Endometrial microvascular endothelial cells (primary cell): ENCODE results near the gene MGP. TPM values are rescaled to one million over a fixed set of nuclear protein-coding genes. Genes with fewer than 3 reads are reported as not detected.

Experiments used
- in situ Hi-C: cut with HindIII; loops from 2 replicates; pipeline ENCODE4 v1.10.0; 2017; ENCODE audit warnings: low sequenced_read_pairs, low pct_unique_long_range_greater_than_20kb; ENCODE audit errors: inconsistent ontology term
- total RNA-seq: library from RNA; depleted of rRNA; stranded (reverse); fragments of >200 nt; gene quantifications from one replicate; pipeline ENCODE4 v1.2.3, GENCODE V29; 2015; ENCODE audit errors: inconsistent ontology term

Gene MGP
- total RNA-seq: 17.3 TPM

DNA sequence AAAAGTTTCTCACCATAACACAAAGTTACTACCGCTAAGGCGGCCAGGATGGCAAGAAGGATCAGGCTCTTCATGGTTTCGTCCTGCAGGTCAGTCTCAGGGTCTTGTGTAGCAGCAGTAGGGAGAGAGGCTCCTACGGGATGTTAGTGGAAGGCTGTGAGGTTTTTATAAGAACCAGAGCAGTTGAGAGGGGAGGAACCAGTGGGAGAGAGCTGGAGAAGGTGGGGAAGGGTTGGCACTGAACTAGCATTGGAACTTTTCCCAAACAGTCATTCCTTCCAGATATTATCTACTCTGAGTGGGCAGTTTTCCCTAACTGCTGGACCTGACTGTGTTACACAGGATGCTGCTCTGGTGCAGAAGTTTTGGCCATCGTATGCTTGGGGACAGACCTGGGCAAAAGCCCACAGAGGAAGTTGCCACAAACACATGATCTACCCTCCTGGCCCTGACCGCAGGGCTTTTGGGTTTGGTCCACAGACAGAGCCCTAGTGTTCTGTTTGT lies at the start of gene MGP:
Gene MGP (minus strand): TSS at position 137 of the 504 bp plus-strand sequence. CDS start 63 bp downstream, at position 74.
- in situ Hi-C loops: no loop called here

DNA sequence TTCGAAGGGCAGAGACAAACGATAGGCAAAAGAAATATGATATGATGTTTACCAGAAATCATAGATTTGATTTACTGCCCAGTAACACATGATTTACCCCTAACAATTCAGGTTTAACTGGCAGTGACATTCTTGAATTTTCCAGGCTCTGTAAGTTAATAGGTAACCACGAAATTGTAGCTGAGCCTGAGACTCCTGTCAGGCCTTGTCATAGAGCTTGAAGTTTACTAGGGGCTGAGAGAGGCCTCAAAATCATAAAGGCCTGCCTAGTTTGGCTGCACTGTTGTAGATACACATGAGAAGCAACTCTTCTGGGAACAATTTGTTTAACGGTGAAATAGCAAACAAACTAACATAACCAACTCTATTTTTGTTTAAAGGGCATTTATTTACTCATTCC lies 49.4 kb upstream of the MGP start:
- in situ Hi-C loops: no loop called here

DNA sequence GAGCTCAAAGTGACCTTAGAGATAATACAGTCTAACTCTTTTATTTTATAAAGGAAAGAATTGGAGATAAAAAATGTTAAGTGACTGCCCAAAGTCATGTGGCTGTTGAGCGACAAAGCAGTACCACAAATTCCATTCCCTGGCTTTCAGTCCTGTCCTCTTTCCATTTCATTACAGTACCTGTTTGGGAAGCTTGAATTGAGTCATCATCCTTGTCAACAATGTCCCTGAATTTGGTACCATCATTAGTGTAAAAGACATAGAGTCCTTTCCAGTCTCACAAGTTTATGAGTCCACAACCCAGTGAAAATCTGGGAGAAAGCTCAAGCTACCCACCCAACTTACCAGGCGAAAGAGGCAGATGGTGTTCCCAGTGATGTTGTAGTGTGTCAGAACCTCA lies 48.9 kb upstream of the MGP start:
- in situ Hi-C loops: no loop called here

DNA sequence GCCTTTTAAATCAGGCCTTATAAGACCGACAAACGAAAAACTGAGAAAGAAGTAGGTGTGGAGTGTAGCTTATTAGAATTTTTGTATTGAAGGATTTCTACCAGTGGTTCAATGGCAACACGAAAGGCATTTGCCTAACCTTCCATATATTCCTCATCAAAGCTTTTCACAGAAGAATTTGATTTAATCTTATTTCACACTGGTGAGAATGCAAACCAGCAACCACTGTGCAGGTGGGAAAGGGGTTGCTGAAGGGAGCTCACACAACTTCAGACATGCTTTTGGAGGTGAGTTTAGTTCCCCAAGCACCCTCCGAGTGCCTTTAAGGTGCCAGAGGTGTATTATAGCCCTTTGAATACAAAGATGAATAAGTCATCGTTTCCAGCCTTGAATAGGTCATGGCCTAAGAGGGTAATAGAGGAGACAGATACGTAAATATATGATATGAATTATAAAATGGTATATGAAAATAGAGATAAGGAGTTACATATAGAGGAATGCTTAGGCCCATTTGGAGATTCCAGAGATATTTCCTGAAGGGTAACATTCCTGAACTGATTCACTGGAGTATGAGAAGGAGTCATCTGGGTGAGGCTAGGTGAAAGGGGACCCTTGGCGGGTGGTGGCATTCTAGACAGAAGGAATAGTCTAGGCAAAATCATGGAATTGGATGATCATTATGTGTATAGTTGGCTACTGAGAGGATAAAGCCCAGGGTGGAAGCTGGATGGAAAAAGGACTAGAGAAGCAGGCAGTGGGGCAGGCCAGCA lies 46.3 kb upstream of the MGP start:
- in situ Hi-C loops: no loop called here

DNA sequence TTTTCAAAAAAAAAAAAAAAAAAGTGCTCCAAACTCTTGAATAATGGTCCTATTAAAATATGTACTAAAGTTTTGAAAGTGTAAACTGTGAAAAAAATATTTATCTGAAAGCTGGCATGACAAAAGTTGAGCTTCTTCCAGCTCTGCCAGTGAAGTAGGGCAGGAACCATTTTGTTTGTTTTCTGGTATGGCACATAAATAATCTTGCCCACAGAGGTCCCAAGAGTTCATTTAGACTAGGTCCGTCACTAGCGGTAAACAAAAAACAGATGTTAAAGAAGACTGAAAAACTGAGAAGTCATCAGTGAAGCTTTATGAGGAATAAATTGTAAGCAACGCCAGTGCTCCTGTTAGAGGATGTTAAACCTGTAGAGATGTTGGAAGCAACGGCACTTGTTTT lies 45.7 kb upstream of the MGP start:
- in situ Hi-C loops: no loop called here

DNA sequence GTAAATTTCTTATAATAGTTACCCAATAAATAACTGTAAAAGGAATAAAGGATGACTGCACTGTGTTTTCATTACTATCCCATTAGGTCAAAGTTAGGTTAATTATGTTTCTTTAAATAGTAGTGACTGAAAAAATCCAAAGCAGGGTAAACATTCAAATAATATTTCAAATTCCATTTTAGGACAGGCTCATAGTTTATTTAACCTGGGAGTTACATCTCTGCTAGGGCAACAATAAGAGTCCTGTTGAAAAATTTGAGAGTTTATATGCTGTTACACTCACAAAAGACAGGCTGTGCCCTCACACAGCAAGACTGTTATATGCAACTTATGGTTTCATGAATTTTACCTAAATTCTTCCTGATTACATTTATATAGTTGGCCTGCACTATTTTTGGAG lies 44.6 kb upstream of the MGP start:
- in situ Hi-C loops: no loop called here

DNA sequence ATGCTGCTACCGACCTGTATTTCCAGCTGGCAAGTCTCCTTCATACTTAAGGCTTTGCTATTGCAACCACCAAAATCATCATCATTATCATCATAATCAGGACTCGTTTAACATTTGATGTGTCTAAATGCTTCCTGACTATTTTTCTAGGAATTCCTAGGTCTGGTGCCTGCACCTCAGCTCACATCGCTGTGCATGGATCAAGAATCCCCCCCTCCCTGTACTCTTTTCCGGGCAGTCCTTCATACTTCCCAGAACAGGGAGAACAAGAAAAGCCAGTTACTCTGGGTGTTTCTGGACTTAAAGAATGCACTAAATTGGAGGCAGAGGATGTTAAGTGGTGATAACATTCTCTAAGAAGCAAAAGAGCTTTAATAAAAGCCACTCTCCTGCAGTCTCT lies 43.3 kb upstream of the MGP start:
- in situ Hi-C loops: no loop called here

DNA sequence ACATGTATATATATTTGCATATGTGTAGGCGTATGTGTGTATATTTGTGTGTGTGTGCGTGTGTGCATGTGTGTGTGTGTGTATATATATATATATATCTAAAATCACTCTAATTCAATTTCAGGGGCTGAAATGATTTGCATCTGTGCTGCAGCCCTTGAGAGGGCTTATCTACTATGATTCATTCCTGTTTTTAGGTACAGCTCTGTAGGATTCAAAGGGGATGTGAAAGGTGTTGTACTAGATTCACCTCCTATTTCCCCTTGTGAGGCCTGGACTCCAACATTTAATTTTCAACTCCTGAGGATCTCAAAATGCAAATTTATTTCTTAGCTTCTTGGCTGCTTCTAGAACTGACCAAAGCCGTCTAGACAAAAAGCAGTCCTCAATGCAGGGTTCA lies 41.6 kb upstream of the MGP start:
- in situ Hi-C loops: no loop called here

DNA sequence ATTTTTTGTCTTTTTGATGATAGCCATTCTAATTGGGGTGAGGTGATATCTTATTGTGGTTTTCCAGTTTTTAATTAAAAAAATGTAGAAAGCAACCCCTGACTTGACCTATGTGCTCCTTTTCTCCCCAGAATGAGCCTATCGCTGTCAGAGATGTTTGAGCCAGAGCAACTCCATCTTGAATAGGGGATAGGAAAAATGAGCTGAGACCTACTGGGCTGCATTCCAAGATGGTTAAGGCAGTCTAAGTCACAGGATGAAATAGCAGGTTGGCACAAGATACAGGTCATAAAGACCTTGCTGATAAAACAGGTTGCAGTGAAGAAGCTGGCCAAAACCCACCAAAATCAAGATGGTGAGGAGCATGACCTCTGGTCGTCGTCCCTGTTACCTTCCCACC lies 38.9 kb upstream of the MGP start:
- in situ Hi-C loops: no loop called here

DNA sequence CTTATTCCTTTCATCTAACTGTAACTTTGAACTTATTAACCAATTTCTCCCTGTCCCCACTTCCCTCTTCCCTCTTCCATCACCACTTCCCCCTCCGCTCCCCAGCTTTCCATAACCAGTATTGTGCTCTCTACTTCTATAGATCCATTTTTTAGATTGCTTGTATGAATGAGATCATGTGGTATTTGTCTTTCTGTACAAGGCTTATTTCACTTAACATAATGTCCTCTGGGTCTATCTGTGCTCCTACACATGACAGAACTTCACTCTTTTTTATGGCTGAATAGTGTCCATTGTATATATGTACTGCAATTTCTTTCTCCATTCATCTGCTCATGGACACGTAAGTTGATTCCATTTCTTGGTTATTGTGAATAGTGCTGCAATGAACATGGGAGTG lies 38.3 kb upstream of the MGP start:
- in situ Hi-C loops: no loop called here

DNA sequence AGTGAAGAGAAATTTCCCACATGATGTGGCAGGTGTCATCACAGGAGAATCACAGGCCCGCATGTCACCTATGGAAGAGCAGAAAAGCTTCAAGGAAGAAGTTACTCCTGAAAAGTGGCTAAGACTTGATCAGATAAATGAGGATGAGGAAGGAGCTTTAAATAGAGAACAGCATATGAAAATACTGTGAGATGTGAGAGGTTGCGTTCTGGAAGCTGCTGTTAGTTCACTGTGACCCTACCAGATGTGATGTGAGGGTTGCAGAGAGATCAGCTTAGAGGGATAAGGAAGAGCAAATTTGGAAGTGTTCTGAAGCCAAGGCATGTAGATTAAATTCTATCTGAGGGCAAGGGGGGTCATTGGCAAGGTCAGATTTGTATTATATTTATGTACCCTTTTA lies 35.6 kb upstream of the MGP start:
- in situ Hi-C loops: no loop called here

DNA sequence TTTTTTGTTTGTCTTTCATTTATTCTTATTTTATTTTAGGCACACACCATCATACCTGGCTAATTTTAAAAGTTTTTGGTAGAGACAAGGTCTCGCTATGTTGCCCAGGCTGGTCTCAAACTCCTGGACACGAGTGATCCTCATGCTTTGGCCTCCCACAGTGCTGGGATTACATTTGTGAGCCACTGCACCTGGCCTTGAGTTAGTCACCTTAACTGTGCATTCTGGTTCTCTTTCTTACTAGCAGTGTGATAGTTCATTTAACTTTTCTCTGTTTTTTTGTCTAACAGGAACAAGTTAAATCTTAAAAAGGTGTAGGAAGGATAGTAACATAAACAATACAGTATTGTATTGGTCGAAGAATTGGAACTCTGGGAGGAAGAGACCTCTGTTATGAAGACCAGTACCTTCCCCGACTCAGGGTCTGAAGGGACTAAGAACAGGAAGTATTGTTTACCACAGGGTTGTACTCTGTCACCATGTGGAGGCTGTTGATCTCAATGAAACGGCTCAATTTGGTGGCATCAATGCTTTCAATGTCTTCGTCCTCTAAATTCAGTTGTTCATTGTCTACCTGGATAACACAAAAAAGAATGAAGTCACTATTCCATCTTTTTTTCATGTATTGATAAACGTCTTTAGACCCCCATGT lies 34.9 kb upstream of the MGP start:
- in situ Hi-C loops: no loop called here

DNA sequence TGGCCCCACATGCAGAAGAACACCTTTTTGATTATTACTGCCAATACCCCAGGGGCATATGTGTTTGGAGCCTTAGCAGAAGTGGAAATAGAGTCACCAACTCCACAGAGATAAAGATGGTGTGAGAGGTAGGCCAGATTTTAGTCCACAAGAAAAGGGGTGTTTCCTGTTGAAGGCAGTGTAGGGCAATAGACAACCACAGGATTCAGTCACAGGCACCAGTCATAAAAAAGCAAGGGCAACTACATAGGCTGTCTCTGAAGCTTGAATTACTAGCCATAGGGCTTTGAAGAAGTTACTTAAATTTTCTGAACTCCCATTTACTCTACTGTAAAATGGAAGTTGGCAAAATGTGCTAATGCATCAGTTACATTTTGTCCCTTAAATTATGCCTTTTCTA lies 33.8 kb upstream of the MGP start:
- in situ Hi-C loops: no loop called here

DNA sequence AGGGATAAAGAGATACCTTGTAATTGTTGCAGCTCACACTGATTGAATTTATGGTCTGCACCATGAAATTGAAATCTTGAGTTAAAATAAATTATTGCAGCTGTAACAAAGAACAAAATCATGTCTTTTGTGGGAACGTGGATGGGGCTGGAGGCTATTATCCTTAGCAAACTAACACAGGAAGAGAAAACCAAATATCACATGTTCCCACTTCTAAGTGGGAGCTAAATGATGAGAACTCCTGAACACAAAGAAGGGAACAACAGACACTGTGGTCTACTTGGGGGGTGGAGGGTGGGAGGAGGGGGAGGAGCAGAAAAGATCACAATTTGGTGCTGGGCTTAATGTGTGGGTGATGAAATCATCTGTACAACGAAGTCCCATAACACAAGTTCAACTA lies 30.1 kb upstream of the MGP start:
- in situ Hi-C loops: no loop called here

DNA sequence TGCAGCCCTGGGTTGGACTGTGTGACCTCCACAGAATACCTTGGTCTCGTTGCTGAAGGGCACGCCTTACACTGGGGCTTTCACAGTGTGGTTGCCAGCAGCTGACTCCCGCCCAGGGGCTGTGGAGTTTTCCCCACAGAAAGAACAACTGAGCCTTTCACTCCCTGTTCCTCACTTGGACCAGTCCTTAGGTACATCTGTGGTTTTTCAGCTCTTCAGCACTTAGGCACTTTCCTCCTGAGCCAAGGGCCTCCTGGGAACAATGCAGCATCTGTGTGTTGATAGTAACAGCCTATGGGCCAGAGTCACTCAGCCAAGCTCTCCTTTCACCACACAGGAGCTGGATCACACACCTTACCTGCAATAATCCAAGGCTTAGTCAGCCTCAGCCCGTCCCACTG lies 27.7 kb upstream of the MGP start:
- in situ Hi-C loops: no loop called here

DNA sequence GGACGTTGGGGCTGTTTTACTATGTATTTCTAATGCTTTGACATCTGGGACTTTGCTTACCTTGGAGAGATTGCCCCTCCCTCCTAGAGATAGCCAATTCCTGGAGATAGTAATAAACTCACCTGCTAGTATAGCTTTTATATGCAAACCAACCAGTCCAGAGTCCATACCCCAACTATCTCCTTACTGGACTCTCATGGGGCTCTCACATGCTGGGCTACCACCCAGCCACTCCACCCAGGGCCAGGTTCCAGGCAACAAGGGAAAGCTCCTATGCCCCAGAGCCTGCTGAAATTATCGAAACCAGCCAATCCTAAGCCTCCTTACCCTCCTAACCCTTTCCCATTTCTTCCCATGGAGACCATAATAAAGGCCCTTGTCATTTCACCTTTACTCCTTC lies 25.5 kb upstream of the MGP start:
- in situ Hi-C loops: no loop called here

DNA sequence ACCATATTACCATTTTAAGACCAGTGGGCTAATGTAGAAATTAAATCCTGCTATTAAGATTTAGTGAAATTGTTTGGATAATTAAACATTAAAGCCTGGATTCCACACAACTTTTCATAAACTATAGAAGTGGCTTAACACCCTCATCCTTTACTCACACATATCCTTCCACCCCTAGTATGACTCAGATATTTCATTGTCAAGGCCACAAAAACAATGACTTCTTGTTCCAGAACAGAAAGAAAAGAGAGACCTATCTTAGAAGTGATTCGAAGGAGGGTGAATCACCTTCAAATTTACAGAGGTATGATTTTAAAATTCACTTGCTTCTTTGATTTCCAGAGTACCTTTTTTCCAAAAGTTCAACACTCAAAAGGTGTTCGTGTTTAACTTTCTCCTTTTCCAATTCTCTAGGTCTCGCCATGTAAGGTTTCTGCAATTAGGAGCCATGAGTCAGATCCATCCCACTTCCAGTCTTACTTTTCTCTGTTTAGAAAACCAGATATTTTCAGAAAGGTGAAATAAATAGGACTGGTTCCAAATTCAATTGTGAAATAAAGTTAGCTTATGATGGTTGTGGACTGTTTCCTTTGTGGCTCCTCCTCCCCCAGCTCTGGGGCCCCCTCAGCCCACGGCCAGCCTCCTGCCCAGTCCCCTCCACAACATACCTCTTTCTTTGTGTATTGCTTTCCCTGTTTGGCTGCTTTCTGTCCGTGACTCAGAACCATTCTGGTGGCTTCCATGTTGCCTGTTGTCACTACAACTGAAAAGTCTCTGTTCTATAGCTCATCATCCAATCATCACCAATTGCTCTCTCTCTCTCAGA lies 24.6 kb upstream of the MGP start:
- in situ Hi-C loops: no loop called here

DNA sequence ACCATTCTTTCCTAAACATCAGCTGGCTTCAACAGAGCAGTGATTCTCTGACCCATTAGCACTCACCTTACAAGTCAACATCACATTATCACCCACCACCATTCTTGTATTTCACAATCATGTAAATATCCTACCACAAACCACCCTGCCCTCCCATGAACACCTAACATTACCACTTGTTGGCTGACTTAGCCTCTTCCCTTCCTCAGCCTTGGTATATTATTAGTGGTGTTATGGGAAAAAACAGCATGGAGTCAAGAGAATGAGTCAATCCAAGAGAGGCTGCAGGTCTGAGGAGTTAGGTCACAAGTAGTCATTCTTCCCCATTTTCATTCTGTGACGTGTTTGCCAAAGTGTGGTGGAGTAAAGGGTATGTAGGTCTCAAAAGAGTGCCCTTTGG lies 22.3 kb upstream of the MGP start:
- in situ Hi-C loops: no loop called here

DNA sequence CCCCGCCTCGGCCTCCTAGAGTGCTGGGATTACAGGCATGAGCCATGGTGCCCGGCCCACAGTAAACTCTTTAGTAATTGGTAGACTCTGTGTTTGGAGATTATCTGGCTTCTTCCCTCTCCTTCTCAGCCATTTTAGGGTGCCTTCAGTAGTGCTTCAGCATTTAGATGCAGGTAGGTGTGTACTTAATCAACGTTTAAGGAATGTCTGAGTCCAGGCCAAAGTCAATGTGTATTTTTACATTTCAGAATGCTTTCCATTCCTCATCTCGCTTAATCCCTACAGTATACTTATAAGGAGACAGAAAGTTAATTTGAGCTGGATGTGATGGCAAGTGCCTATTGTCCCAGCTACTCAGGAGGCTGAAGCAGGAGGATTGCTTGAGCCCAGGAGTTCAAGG lies 20.5 kb upstream of the MGP start:
- in situ Hi-C loops: no loop called here
